HCT116 (cell line): ENCODE results near the gene MYO1E.

Experiments used
- EZH2 ChIP-seq: fragments of 200-600 bp; sonication (generic); IDR thresholded peaks from 2 replicates; pipeline ENCODE4 v1.6.1; 2017; ENCODE audit warnings: antibody characterized with exemption, mixed run types
- JUND ChIP-seq: IDR thresholded peaks from 2 replicates; pipeline ENCODE4 v1.6.1; 2012
- POLR2A ChIP-seq: IDR thresholded peaks from 2 replicates; pipeline ENCODE4 v1.7.0; 2011; ENCODE audit warnings: borderline replicate concordance; ENCODE audit not compliant: insufficient read depth, insufficient read length; ENCODE audit errors: extremely low read depth
- ZNF274 ChIP-seq: fragments of 200-500 bp; sonication (Bioruptor generic); IDR thresholded peaks from 2 replicates; pipeline ENCODE4 v1.6.1; 2014; ENCODE audit warnings: mild to moderate bottlenecking, low read depth, low read length, inconsistent platforms
- TF ChIP-seq, protein P1 (sequence below), 3 experiments: fragments of 200-600 bp in 1 of 3; sonication (generic) in 1 of 3; IDR thresholded peaks in 2 of 3; conservative IDR thresholded peaks in 1 of 3; 2 replicates each; pipeline ENCODE4 v1.5.1; 2012 to 2017; ENCODE audit warnings: low read depth in 2 of 3, low read length in 2 of 3, antibody characterized with exemption in 1 of 3, borderline replicate concordance in 1 of 3, control low read depth in 1 of 3, mild to moderate bottlenecking in 1 of 3, mixed read lengths in 1 of 3, mixed run types in 1 of 3, moderate library complexity in 1 of 3; ENCODE audit not compliant: insufficient read depth in 1 of 3

DNA sequence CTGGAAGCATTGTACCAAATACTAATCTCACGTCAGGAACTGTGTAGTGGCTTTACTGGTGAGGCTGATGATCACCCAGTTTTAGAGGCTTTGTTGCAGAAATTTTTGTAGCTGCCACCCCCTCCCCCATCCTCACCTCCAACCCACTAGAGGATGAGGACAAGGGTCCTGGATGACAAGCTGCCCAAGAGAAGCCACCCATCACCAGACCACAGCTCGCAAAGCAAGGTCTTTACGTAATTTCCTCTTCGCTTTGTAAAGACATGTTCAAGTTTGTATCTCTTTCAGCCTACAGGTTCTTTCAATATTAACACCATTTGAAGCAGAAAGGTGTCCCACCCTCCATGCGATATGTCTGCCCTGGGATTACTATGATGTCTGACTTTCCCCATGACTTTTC is 91.8 kb downstream of the MYO1E start:
- TF ChIP-seq, protein P1, sequence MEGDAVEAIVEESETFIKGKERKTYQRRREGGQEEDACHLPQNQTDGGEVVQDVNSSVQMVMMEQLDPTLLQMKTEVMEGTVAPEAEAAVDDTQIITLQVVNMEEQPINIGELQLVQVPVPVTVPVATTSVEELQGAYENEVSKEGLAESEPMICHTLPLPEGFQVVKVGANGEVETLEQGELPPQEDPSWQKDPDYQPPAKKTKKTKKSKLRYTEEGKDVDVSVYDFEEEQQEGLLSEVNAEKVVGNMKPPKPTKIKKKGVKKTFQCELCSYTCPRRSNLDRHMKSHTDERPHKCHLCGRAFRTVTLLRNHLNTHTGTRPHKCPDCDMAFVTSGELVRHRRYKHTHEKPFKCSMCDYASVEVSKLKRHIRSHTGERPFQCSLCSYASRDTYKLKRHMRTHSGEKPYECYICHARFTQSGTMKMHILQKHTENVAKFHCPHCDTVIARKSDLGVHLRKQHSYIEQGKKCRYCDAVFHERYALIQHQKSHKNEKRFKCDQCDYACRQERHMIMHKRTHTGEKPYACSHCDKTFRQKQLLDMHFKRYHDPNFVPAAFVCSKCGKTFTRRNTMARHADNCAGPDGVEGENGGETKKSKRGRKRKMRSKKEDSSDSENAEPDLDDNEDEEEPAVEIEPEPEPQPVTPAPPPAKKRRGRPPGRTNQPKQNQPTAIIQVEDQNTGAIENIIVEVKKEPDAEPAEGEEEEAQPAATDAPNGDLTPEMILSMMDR (IDR thresholded peaks at IDR 0.05 in 2 of 3, conservative IDR thresholded peaks at IDR 0.05 in 1 of 3; ENCODE audit: borderline replicate concordance in 1 of 3, insufficient read depth in 1 of 3, low read depth in 2 of 3, low read length in 2 of 3) = no peak
- TF ChIP-seq JUND (no peak), POLR2A (no peak), EZH2 (no peak), ZNF274 (no peak)
